HEK293 (cell line): ENCODE data around the gene NDUFS7.

Experiments
- CTCF ChIP-seq: fragments of 450-650 bp; formaldehyde crosslinking; IDR thresholded peaks from 2 replicates; pipeline ENCODE4 v1.5.1; 2016; ENCODE audit warnings: missing biosample characterization, missing genetic modification characterization
- ELK4 ChIP-seq: IDR thresholded peaks from 2 replicates; pipeline ENCODE4 v1.6.1; 2011; ENCODE audit warnings: mild to moderate bottlenecking, low read depth, low read length, borderline replicate concordance
- ZNF776 ChIP-seq: fragments of 450-650 bp; formaldehyde crosslinking; IDR thresholded peaks from 2 replicates; pipeline ENCODE4 v1.5.0; 2017; ENCODE audit warnings: missing biosample characterization, missing genetic modification characterization, borderline replicate concordance

DNA sequence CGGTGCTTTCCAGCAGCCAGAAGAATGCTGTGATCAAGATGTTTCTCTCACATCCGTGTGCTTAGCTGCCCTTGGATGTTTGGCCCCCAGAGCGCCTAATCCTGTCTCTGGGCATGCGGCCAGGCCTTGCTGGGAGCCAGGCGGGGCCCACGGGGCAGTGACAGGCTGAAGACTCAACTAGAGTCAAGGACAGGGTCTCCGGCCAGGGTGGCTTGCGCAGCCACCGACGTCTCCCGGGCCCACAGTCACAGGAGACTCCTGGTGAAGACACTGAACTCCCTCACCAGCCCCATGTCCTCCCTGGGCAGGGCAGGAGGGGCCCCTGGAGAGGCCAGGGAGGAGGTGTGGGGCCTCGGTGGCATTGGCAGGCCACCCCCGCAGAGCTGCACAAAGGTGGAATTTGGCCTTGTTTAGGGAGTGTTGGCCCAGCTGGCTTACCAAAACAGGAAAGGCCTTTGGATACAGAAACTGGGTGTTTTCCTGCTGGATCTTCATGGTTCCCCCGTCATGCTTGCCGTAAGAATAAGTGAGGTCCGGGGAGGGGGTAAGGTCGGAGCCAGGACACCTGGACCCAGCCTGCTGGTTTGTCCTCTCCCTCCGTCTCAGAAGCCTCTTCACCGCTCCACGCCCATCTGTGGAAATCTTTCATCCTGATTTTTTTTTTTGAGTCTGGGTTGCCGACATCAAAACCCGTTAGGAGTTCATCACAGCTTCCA lies 10.0 kb upstream of the NDUFS7 start:
- no peak for TF ChIP-seq ZNF776 (tag by site-specific recombination)
- no peak for TF ChIP-seq ELK4
- no peak for TF ChIP-seq CTCF (tag by site-specific recombination)
